Astrocyte (in vitro differentiated cells and primary cell): Measurements from ENCODE around the gene MYRIP.
"Not testable (repeated sequence)": the region's sequence is repeated elsewhere in the genome, so short reads cannot be mapped to it uniquely, and the experiment has no call there.

Source experiments
- CTCF ChIP-seq: IDR thresholded peaks from 2 replicates; pipeline ENCODE4 v1.5.1; 2011; ENCODE audit warnings: low read depth, mild to moderate bottlenecking, inconsistent platforms, low read length, moderate library complexity; ENCODE audit not compliant: insufficient read depth
- EZH2 ChIP-seq: IDR thresholded peaks from 2 replicates; pipeline ENCODE4 v1.6.1; 2012; ENCODE audit warnings: mild to moderate bottlenecking, low read length, inconsistent platforms; ENCODE audit not compliant: insufficient read depth

- TF ChIP-seq CTCF, EZH2: not testable (repeated sequence)
These were observed 216.5 kb downstream of the MYRIP start for GRCh38 chr3:40025892-40026291.
